NCI-H1436 (cell line): ENCODE results near the gene NT5C3A.

Experiments
- DNase-seq: peaks from one replicate; lab custom pipeline; 2025; lab: John Stamatoyannopoulos, UW

Gene NT5C3A

DNA sequence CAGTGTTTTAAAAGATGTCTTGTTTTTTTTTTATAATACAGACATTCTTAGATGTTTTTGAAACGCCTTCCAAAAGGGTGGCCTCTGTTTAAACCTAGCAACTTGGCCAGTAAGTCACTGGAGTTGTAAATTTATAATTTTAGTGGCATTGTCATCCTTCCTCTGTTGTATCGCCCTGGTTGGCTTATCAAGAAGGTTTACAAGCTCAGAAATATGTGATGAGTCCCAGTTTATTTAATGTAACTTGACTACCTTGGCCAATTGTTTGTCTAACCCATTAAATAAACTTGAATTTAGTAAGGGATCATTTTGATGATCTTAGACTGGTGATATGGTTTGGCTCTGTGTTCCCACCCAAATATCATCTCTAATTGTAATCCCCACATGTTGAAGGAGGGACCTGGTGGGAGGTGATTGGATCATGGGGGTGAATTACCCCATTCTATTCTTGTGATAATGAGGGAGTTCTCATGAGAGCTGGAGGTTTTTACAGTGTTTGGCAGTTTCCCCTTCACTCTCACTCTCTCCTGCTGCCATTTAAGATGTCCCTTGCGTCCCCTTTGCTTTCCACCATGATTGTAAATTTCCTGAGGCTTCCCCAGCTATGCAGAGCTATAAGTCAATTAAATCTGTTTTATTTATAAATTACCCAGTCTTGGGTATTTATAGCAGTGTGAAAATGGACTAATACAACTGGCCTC is 13.4 kb upstream of the NT5C3A start:
- no peak for DNase-seq

DNA sequence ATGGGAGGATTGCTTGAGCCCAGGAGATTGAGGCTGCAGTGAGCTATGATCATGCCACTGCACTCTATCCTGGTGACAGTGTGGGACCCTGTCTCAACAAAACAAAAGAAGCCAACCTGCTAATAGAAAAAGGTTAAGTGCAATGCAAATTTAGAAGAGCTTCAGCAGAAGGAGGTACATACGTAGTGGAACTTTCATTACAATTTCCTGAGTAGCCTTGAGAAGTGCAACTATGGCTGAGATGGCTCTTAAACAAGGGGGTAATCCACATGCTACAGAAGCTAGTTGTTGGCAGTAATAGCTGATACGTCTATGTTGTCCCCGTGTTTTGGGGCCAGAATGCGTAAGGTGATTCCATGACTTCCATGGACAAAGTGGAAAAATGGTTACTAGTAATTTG is 10.7 kb upstream of the NT5C3A start:
- DNase-seq, result no peak

DNA sequence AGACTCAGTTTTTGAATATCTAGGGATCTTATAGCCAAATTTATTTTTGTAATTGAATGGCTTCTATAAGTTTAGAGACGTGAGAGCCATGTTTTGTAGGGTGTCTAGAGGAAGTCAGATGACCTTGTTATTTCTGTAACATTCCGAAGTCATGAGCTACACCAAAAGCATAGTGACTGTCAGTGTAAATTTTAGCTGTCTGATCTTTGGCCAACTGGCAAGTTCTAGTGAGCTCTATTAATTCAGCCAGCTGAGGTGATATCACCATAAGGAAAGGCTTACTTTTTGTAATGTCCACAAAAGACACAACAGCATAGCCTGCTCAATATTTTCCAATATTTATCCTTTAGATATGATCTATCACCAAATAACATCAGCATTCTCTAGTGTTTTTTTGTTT is 9.9 kb upstream of the NT5C3A start:
- DNase-seq, result no peak

DNA sequence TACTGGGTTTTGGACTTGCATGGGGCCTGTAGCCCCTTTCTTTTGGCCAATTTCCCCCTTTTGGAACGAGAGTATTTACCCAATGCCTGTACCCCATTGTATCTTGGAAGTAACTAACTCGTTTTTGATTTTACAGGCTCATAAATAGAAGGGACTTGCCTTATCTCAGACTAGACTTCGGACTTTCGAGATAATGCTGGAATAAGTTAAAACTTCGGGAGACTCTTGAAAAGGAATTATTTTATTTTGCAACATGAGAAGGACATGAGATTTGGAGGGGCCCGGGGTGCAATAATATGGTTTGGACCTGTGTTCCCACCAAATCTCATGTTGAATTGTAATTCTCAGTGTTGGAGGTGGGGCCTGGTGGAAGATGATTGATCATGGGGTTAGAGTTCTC is 8.3 kb upstream of the NT5C3A start:
- no peak for DNase-seq

DNA sequence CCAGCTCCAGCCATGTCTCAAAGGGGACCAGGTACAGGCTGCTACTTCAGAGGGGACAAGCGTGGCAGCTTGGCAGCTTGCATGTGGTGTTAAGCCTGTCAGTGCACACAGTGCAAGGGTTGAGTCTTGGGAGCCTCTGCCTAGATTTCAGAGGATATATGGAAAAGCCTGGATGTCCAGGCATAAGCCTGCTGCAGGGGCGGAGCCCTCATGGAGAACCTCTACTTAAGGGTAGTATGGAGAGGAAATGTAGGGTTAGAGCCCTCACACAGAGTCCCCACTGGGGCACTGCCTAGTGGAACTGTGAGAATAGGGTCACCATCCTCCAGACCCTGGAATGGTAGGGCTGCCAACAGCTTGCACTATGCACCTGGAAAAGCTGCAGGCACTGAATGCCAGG is 7.7 kb upstream of the NT5C3A start:
- DNase-seq, result no peak

DNA sequence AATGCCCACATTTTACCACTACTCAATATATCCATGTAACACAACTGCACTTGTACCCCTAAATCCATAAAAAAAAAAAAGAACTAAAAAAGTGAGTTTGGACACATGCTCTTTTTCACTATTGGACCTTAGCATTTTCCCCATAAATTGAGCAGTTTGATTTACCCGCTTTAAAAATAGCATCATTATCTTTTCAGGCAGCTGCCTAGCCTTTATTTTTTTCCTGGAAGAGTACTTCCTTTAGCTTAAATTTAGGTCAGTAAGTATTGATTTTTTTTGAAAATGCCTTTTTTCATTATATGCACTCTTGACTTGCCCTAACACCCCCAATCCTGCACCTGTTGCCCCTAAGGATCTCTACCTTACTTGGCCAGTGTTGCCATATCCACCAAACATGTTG is 5.3 kb upstream of the NT5C3A start:
- DNase-seq, result no peak

DNA sequence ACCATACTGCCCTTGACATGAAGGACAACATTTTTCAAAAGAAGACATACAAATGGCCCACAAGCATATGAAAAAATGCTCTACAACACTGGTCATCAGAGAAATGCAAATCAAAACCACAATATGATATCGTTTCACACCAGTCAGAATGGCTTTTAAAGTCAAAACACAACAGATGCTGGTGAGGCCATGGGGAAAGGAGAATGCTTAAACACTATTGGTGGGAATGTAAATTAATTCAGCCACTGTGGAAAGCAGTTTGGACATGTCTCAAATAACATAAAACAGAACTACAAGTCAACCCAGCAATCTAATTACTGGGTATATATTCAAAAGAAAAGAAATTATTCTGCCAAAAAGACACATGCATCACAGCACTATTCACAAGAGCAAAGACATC is 4.2 kb upstream of the NT5C3A start:
- no peak for DNase-seq

DNA sequence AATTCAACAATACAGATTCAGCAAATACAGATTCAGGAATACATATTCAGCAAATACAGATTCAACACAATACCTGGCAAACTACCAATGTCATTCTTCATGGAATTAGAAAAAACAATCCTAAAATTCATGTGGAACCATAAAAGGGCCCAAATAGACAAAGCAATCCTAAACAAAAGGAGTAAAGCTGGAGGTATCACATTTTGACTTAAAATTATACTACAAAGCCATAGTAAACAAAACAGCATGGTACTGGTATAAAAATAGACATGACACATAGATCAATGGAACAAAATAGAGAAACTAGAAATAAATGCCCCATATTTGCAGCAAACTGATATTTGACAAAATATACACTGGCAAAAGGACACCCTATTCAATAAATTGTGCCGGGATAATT is 3.4 kb upstream of the NT5C3A start:
- DNase-seq, result no peak

DNA sequence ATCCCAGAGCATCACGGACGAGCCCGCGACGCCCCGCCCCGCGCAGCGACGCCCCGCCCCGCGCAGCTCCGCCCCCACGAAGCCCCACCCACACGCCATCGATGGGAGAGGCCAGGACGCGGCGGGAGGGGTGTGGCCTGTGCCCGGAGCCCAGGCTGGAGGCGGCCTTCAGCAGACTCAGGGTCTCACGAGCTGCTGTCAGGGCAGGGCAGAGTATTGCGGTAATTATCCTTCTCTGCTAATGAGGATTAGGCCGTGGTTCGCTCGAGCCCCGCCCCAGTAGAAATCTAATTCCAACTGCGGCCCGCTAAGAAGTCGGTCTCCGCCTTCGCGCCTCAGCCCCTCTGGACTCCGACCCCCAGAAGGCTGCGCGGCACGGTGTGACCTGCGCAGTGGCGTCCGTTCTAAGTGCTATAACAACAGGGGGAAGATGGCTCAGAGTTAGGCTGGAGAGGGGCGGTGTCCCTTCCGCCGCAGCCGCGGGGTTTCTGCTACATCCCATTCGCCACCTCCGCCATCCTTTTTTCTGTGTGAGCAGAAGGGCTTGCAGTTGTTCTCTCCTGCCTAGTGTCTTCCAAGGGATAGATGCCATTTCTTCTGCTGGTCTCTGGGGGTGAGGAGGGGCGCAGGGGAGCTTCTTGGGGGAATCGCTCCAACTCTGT is 337 bp upstream of the NT5C3A start:
- DNase-seq, result peak; percentile 92

DNA sequence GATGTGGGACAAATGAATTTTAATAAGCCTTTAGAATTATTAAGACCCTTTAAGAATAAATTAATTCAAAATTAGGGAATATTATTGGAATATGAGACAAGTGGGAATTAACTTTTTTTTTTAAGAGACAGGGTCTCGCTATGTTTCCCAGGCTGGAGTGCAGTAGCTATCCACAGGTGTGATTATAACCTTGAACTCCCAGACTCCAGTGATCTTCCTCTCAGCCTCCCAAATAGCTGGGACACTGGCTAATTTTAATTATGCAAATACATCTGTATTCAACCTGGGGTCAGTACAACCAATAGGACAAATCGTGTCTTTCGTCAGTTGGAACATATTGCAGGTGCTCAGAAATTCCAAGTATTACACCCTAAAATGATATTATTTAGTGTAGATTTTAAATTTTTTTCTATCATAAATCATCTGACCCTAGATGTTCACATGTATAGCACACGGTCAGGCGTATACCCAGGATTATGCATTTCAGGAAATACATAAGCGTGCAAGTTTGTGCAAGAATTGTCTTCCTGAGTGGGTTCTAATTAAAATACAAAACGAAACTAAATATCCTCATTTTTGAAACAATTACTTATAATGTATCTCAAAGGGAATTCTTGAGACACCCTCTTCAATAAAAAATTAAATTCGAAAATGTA is 1.2 kb downstream of the NT5C3A start:
- DNase-seq, result no peak

DNA sequence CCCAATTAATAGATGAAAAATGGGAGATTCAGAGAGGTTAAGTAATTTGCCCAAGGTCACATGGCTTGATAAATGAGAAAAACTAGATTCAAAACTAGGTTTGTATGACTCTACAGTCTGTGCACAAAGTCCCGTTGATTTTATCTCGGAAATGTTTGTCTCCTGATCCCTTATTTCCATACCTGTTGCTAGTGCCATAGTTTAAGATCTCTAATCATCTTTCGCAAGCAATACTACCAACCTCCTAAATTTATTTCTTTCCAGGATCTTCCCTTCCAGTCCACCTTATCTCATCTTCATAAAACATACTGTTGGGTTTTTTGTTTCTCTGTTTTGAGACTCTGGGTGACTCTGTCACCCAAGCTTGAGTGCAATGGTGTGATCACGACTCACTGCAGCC is 2.9 kb downstream of the NT5C3A start:
- no peak for DNase-seq

DNA sequence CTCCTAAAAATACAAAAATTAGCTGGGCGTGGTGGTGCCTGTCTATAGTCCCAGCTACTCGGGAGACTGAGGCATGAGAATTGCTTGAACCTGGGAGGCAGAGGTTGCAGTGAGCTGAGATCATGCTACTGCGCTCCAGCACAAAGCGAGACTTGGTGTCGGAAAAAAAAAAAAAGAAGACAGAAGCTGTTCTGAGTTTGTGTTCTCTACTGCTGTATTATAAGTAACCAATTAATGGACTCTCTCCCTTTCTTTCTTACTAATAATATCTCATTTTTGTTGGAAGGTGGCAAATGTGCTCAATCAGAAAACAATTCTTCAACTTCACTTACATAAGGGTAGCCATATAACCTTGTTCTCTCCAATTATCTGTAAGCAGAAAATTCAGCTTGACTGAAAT is 7.4 kb downstream of the NT5C3A start:
- no peak for DNase-seq

DNA sequence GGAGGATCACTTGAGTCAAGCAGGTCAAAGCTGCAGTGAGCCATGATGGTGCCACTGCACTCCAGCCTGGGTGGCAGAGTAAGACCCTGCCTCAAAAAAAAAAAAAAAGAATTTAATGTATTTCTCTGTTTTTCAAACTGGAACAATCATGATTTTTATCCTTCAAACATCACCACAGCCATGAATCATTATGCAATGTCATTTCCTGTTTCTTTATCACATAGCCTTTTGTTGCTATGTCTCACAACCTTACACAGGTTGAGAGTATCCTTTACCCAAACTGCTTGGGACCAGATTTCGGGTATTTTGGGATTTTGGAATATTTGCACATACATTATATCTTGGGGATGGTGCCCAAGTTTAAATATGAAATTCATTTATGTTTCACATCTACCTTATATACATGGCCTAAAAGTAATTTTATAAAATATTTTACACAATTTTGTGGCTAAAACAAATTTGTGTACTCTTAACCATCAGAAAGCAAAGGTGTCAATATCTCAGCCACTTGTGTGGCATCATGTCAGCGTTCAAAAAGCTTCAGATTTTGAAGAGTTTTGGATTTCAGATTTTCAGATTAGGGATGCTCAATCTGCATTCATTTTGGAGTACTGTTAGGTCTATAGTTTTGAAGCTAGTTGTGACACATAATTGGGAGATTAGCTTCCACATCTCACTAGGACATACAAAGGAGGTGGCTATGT is 8.2 kb downstream of the NT5C3A start:
- no peak for DNase-seq

DNA sequence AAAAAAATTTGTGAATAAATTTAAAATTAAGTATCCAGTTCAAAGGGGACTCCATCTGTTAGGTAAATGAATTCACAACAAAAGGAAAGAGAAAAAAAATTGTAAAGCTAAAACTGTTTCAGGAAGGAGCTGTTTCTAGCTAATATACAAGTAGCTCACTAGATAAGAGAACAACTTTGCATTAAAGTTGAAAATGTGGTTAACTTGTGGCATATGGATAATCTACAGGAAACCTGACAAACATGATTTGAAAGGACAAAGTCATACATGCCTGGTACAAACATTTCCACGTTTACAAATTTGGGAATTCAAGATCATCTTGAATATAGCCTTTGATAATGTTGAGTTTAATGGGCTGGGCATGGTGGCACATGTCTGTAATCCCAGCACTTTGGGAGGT is 8.9 kb downstream of the NT5C3A start:
- no peak for DNase-seq

DNA sequence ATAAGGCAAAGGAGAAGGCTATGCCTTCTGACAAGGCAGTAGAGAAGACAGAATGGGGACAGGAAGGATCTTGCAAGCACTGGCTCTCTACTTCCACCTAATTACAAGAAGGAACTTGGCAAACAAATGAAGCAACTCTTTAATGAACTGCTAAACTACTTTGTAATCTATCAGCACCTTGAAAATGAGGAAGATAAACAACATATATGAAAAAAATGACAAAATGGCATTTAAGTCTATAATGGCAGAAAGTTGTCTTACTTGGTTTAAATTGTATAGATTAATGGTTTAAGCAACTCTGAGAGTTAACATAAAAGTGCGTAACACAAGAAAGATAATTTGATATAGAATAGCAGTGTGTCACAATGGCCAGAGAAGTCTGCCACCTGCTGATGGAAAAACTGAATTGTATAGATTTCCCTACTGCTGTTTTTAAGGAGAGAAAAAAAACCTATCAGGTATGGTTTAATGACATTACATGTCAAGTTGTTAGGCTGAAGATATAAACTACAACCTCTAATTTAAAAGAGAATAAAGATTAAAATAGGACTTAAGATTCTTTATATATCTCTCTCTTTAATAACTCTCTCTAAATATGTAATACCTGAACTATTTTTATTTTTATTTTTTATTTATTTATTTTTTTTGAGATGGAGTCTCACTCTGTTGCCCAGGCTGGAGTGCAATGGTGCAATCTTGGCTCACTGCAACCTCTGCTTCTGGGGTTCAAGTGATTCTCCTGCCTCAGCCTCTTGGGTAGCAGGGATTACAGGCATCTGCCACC is 11.8 kb downstream of the NT5C3A start:
- DNase-seq, result no peak

DNA sequence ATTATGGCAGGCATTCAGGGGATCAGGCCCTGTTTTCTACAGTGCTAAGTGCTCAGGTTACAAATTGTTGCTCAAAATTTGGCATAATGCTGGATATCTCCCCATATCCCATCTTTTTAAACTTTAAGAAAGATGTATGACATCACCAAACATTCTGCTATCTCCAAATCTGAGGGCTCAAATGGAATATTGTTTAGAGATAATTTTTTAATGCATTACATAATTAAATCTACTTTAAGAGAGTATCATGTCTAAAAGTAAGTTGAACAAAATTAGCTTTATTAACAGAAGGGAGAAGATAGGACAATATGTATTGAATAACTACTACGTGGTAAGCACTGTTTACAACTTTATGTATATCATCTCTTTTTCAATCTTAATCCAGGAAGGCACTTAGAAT is 13.9 kb downstream of the NT5C3A start:
- DNase-seq, result no peak

DNA sequence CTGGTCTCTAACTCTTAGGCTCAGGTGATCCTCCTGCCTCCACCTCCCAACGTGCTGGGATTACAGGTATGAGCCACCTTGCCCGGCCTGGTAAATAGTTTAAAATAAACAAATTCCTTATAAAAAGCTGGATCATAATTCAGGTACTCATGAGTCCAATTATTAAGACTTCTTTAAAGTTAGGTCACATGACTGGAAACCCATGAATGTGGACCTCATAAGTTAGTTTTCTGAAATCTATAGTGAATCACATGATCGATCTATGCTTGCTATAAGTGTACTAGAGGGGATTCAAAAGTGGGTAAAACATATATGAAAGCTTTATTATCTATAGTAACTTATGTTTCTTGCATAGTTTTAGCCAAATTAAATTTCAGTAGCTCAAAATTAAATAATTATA is 14.3 kb downstream of the NT5C3A start:
- no peak for DNase-seq

DNA sequence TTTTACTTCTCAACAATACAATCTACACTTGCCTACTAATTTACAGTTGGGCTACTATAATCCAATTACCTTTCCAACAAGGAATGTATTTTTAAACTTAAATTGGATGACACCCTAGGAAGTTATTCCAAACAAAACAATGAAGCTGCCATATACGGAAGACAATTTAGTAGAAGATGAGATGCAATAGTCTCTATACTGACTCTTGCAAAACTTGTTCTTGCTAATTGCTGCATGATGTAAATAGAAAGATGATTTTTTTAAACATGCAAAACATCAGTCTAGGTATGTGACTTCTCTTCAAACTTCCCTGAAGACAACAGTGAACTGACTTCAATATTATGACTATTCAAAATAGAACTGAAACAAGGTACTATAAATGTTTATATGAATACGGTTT is 17.6 kb downstream of the NT5C3A start:
- DNase-seq, result no peak

DNA sequence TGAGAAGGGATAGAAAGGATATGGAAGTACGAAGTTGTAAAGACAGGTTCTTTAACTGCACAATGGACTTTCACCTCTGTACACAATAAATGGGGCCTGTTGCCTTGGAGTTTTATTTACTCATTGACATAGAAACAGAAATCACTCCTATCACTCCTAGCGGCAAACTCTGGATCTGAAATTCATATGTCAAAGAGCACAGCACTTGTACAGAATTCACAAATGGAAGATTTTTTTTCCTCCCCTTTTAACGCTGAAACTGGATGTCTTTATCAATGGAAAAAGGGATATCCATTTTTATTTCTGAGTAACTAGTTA is 18.2 kb downstream of the NT5C3A start:
- DNase-seq, result no peak

DNA sequence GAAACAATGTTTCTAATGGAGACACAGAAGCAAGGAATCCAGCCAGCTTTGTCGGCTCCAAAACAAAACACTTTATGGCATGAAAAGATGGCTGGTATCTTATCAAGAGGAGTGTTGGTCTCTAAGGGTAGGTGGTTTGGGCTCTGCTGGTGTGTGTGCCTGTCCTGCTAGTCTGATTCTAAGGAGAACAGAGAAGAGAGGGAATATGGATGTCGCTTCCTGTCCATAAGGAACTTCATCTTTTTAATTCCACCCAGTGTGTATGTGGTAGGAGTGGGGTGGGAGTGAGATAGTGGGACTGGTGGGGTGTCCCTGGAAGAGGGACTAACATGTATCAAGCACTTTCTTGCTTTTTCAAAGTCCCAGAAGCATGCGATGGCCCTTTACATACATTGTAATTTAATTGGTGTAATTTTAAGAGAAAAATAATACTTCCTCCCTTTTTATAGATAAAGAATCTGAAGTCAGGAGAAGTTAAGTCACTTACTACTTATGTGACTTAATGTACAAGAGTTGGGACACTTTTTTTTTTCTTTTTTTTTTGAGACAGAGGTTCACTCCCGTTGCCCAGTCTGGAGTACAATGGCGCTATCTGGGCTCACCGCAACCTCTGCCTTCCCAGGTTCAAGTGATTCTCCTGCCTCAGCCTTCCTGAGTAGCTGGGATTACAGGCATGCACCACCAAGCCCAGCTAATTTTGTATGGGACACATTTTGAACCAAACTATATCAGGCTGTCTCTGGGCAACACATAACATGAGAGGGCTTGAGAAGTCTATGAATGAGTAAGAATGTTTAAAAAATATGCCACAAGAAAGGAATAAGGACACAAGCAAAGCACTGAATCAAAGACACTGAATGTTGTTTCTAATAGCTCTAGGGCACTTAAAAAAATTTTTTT is 18.8 kb downstream of the NT5C3A start:
- DNase-seq, result no peak
